Measurements from ENCODE around the gene TBX4.

DNA sequence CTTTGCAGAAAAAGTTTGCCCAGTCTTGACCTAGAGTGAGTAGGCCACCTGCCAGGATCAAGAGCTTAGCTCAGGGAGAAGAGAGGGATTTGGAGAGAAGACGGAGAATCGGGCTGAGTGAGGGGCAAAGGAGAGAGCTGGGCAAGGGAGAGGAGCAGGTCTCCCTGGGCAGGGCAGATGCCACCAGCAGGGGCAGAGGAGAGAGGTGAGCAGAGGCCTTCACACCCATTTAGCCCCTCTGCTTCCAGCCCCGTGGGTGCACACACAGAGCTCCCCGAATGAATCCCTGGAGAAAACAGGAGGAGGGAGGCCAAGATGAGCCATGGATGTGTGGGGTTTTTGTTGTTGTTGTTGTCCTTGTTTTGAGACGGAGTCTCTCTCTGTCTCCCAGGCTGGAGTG, 29.2 kb downstream of the TBX4 start:
- TF ChIP-seq POLR2AphosphoS5 (IDR thresholded peaks at IDR 0.05; ENCODE audit: borderline replicate concordance, low read depth, low read length) (no peak), EZH2 (IDR thresholded peaks at IDR 0.05) (no peak)
